NCI-H1436 treated with DMSO at 0.1 percent for 48 hours (cell line): ENCODE results near the gene NUDT2.
"Not testable (repeated sequence)": the region's sequence is repeated elsewhere in the genome, so short reads cannot be mapped to it uniquely, and the experiment has no call there.

Source experiments
- DNase-seq: peaks from one replicate; lab custom pipeline; 2025; lab: John Stamatoyannopoulos, UW

Gene NUDT2

DNA sequence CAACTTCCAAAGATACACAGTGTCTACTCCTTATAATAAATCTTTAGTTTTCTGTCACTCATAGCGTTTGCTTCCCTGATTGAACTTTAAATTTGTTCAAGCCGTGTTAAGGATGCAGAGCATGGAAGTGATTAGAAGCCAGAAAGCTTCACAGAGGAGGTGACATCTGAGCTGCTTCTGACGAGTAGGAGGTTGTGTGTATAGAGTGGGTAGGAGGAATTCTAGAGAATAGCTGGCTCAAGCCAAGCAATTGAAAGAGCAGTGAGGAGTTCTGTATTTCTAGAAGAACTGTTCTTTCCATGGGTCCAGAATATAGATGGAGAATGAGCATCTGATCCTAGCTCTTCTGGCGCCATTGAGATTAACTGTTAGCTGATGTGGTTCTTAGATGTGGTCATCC lies 6.0 kb downstream of the NUDT2 start:
- no peak for DNase-seq

- no peak for DNase-seq
Measured at GRCh38 chr9:34337403-34337802, 8.0 kb downstream of the NUDT2 start.

DNA sequence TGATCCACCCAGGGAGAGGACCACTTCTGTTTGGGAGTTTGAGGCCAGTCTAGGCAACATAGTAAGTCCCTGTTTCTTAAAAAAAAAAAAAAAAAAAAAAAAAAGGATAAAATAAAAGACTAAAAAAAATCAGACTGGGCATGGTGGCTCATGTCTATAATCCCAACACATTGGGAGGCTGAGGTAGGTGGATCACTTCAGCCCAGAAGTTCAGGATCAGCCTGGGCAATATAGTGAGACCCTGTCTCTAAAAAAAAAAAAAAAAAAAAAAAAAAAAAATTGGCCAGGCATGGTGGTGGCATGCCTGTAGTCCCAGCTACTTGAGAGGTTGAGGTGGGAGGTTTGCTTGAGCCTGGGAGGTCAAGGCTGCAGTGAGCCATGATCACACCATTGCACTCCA lies 8.7 kb downstream of the NUDT2 start:
- not testable (repeated sequence) for DNase-seq

DNA sequence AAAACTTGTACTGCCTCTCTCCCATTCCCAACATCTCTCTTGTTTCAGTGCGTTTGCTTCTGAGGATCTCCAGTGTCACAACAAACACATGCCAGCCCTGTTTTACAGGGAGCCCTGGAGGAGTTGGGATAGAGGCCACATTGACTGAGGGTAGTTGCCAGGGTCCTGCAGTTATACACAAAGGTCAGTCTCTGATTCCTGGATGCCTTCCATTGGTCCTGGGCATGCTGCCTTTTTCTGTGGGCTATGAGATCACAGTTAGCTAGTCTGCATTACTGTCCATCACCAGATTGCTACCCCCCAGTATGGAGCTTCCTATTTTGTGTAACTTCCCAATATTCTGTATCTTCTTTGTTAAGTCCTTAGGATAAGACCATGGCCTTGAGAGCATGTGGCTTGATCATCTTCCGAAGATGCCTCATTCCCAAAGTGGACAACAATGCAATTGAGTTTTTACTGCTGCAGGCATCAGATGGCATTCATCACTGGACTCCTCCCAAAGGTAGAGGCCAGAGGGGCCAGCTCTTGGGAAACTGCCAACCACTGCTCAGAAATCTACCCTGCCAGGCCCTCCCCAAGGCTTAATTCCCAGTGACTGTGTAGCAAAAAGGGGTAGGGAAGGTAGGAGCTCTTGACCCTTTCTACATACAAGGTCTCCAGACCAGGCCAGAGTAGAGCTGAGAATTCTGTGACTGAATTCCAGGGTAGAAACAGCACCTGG lies 9.5 kb downstream of the NUDT2 start:
- no peak for DNase-seq

GRCh38 chr9:34341659-34342295 lies 12.4 kb downstream of the NUDT2 start:
- no peak for DNase-seq

DNA sequence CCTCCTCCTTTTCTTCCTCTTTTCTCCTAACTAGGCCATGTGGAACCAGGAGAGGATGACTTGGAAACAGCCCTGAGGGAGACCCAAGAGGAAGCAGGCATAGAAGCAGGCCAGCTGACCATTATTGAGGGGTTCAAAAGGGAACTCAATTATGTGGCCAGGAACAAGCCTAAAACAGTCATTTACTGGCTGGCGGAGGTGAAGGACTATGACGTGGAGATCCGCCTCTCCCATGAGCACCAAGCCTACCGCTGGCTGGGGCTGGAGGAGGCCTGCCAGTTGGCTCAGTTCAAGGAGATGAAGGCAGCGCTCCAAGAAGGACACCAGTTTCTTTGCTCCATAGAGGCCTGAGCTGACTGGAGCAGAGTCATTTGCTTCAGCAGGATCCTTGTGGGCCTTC lies 13.7 kb downstream of the NUDT2 start:
- no peak for DNase-seq

- no peak for DNase-seq
Measured at GRCh38 chr9:34343605-34344004, 14.2 kb downstream of the NUDT2 start.

DNA sequence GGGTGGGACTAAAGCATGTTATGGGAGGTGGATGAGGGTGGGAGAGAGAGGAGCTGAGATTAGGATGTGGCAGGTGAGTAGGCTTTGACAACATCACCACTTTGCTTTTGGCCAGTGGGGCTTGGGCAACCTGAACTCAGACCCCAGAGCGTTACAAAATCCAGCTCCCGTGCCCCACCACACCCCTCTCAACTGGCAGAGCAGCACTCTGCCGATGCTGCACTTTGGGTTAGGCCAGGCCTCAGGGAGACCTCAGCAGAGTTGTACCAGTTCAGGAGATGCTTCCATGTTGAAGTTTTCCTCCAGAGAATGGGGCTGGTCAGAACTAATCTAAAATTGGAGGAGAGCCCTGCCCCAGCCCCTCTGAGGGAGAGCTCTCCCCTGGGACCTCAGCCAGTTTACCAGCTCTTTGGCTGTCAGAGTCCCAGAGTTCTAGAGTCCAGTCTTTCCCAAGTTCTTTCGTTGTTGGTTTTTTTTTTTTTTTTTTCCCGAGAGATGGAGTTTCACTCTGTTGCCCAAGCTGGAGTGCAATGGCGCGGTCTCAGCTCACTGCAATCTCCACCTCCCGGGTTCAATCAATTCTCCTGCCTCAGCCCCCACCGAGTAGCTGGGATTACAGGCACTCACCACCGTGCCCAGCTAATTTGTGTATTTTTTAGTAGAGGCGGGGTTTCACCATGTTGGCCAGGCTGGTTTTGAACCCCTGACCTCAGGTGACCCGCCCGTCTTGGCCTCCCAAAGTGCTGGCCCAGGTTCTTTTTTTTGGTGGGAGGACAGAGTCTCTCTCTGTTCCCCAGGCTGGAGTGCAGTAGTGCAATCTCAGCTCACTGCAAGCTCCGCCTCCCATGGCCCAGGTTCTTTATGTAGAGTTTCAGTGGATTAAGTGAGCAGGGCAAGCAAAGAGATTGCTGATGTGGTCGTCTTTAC lies 17.8 kb downstream of the NUDT2 start:
- no peak for DNase-seq

DNA sequence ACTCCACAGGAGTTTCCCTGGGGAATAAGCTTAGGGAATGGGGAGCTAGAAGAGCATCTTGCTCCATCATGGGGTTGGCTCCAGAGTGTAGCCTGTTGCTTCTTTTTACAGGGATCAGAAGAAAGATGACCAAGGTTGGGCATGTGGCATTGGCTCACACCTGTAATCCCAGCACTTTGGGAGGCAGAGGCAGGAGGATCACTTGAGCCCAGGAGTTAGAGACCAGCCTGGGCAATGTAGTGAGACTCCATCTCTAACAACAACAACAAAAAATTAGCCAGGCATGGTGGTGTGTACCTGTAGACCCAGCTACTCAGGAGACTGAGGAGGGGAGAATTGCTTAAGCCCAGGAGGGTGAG lies 18.4 kb downstream of the NUDT2 start:
- DNase-seq = no peak

GRCh38 chr9:34349324-34349723 lies 20.0 kb downstream of the NUDT2 start:
- no peak for DNase-seq

DNA sequence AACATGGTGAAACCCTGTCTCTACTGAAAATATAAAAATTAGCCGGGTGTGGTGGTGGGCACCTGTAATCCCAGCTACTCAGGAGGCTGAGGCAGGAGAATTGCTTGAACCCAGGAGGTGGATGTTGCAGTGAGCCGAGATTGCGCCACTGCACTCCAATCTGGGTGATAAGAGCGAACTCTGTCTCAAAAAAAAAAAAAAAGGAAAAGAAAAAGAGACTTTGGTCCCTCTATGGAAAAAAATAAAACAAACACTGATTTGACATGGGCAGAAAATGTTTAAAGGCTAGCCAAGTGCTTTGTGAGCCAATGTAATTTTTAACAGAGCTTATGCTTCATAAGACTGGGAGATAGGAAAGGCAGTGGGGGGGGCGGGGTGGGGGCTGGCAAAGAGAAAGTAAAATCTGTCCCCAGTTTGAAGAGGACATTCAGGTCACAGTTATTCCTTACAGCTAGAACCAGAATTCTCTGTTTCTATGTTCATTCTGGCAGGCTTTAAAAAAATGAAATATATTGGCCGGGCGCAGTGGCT lies 22.8 kb downstream of the NUDT2 start:
- not testable (repeated sequence) for DNase-seq

DNA sequence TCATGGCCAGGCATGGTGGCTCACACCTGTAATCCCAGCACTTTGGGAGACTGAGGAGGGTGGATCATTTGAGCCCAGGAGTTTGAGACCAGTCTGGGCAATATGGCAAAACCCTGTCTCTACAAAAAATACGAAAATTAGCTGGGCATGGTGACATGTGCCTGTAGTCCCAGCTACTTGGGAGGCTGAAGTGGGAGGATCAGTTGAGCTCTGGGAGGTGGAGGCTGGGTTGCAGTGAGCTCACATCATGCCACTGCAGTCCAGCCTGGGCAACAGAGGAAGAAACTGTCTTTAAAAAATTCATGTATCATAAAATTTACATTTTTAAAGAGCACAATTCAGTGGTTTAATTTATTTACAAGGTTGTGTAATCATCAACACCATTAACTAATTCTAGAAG lies 23.6 kb downstream of the NUDT2 start:
- not testable (repeated sequence) for DNase-seq

DNA sequence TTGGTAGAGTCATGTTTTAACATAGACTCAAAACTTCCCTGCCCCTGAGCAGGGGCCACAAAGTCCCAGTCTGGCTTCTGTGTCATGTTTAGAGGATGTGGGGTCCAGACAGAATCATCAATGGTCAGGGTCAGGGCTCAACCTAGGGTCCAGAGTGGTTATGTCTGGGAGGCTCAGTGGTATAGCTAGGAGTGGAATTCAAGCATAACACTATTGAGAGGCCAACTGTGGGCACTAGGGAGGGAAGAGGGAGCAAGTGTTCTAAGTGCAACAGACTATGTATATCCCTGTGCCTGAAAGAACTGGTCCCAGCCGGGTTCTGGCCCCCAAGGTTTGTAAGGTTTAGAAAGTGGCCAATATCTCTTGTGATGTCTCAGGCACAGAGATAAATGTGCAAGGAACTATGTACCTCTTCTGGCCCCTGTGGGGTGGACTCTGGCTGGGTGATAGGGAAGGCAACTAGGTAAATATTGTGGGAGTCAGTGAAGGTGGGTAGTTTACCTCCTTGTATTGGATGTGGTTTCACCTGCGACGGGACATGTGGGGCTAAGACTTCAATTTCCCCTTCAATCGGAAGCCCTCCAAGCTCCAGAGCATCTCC lies 33.3 kb downstream of the NUDT2 start:
- DNase-seq = no peak

GRCh38 chr9:34363619-34364351 lies 34.4 kb downstream of the NUDT2 start:
- DNase-seq = no peak

DNA sequence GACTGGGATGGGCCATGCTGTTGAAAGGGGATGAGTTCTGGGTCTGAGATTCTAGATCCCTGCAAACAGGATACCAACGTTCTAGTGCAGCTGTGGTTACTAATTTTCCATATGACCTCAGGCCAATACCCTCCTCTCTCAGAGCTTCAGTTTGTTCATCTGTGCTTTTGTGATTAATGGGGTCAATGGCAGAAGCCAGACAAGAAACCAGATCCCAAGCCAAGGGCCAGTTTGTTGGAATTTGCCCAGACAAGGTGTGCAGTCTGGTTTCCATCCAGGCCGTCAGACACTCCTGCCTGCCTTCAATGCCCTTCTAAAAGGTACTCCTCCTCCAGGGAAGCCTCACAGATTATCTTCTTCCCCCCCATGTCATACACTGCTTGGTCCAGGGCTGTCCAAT lies 35.9 kb downstream of the NUDT2 start:
- no peak for DNase-seq

- DNase-seq = no peak
Measured at GRCh38 chr9:34366365-34366764, 37.0 kb downstream of the NUDT2 start.

DNA sequence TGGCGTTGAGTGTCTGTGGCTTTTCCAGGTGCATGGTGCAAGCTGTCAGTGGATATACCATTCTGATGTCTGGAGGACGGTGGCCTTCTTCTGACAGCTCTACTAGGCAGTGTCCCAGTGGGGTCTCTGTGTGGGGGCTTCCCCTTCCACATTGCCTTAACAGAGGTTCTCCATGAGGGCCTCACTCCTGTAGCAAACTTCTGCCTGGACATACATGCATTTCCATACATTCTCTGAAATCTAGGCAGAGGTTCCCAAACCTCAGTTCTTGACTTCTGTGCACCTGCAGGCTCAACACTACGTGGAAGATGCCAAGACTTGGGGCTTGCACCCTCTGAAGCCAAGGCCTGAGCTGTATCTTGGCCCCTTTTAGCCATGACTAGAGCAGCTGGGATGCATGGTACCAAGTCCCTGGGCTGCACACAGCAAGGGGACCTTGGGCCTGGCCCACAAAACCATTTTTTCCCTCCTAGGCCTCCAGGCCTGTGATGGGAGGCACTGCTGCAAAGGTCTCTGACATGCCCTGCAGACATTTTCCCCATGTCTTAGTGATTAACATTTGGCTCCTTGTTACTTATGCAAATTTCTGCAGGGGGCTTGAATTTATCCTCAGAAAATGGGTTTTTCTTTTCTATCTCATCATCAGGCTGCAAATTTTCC lies 38.5 kb downstream of the NUDT2 start:
- not testable (repeated sequence) for DNase-seq

- not testable (repeated sequence) for DNase-seq
Measured at GRCh38 chr9:34368796-34369195, 39.4 kb downstream of the NUDT2 start.

DNA sequence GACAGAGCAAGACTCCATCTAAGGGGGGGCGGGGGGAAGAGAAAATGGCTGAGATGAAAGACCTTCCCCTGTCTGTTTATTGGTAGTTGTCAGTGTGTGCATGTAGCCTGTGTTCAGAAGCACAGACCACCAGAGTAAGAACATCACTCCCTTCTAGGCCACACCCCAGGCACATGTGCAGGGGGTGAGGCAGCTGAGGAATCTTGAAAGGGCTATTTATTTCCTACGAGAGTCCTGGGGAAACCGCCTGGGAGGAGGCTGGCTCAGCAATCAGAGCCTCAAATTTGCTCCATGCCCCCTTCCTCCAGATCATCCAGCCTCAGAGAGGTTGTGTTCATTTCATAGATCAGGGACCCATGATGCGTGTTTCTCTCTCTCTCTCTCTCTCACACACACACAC lies 40.3 kb downstream of the NUDT2 start:
- DNase-seq = no peak

DNA sequence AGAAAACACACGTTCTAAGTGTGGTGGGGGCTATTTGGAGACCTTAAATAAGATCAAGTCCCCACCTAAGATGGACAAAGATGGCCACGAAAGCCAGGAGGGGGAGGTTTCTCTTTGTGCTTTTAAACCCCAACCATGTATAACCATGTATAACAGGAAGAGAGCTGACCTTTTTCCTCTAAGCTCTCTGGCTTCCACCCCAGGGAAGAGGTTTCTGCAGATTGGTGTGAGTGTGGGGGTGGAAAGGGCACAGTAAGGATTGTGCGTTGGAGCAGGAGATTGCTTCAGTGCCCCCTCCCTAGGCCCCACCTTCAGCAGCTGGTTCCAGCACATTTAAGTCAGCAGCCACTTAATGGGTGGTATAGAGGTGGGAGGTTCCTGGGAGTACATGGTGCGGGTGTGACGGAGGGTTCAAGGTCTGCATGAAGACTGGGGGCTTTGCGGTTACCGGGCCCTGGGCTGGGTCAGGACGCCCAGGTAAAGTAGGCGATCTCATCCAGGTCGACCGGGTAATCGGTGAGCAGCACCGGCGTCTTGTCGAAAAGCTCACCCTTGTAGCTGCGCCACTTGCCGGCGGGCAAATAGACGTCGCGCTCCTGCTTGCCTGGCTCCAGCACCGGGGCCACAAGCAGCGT lies 41.1 kb downstream of the NUDT2 start:
- DNase-seq = no peak
